Colonic mucosa (tissue), 4 donors: Measurements from ENCODE around the gene ARFGAP1. TPM values are rescaled to one million over a fixed set of nuclear protein-coding genes. Genes with fewer than 3 reads are reported as not detected.

ENCODE experiments used
- DNase-seq: peaks from one replicate; pipeline ENCODE4 v3.0.0-alpha.2; 2020
- H3K27ac ChIP-seq: fragments of 200-600 bp; one replicate; pipeline ENCODE4 v1.8.0; 2021
- H3K27me3 ChIP-seq: fragments of 200-600 bp; one replicate; pipeline ENCODE4 v1.8.0; 2021
- H3K36me3 ChIP-seq: fragments of 200-600 bp; one replicate; pipeline ENCODE4 v1.8.0; 2021
- H3K4me1 ChIP-seq: fragments of 200-600 bp; one replicate; pipeline ENCODE4 v1.8.0; 2021; ENCODE audit warnings: mild to moderate bottlenecking
- H3K4me3 ChIP-seq: fragments of 200-600 bp; one replicate; pipeline ENCODE4 v1.8.0; 2021
- H3K9ac ChIP-seq, 2 donors: one replicate each; pipeline ENCODE4 v1.7.0; 2013; ENCODE audit warnings: control low read depth in 2 of 2, low read depth in 2 of 2, low read length in 2 of 2
- H3K9me3 ChIP-seq: fragments of 200-600 bp; one replicate; pipeline ENCODE4 v1.8.0; 2021
- CTCF ChIP-seq: fragments of 200-600 bp; IDR thresholded peaks from one replicate; pipeline ENCODE4 v1.8.0; 2022; ENCODE audit warnings: antibody characterized with exemption, mild to moderate bottlenecking
- intact Hi-C: fragments of 100-400 bp; cut with DNase I; formaldehyde crosslinking; loops from one replicate; pipeline ENCODE4 v1.14.1; 2022
- microRNA-seq: library from miRNA; unstranded; fragments of <30 nt; microRNA quantifications from one replicate; pipeline ENCODE4, GENCODE V29; 2019
- total RNA-seq, 2 donors: library from RNA; stranded (reverse); fragmentation: NEBNext Ultra II Directional in 1 of 2; extraction: Animal tissue kit (Norgen Biotek cat#: 25700) in 1 of 2; gene quantifications; one replicate each; pipeline ENCODE4 v1.2.1, GENCODE V29; 2021
- donor health status: healthy.
- donor health status: DM: no; HTN: no; CAD: no.
- donor health status: DM: no; HTN: no; CAD: no.

The ARFGAP1 gene
- total RNA-seq, 2 donors from 2014 or later, result 66.9 to 109 TPM

GRCh38 chr20:63336232-63336752 lies 63.7 kb downstream of the ARFGAP1 start:
- no peak for DNase-seq

GRCh38 chr20:63337786-63338420 lies 65.3 kb downstream of the ARFGAP1 start:
- intact Hi-C loops, result no loop called here
- Histone ChIP-seq H3K4me3 (no peak overlapping the region), H3K4me1 (no peaks in the 10 kb centered on the region), H3K27ac (no peak overlapping the region), H3K27me3 (no peaks in the 10 kb centered on the region), H3K9me3 (no peaks in the 10 kb centered on the region), H3K36me3 (no peaks in the 10 kb centered on the region), H3K9ac (no peak overlapping the region)
- no peak for TF ChIP-seq CTCF
- no peak for DNase-seq

More at GRCh38 chr20:63336232-63336752, 63.7 kb downstream of the ARFGAP1 start:
- Histone ChIP-seq H3K36me3 (no peaks in the 10 kb centered on the region), H3K27me3 (no peaks in the 10 kb centered on the region), H3K9ac (no peak overlapping the region), H3K4me3 (no peak overlapping the region), H3K4me1 (no peaks in the 10 kb centered on the region), H3K27ac (no peak overlapping the region), H3K9me3 (no peaks in the 10 kb centered on the region)
- no peak for TF ChIP-seq CTCF
- intact Hi-C loops, result no loop called here

Small RNAs within 50 kb of the gene (microRNA-seq; reads per million reads assigned to microRNA genes)
- gene MIR3196, result not detected
- gene MIR4326, result not detected

Other genes with a start within 250 kb of the ARFGAP1 start
- 10 to 100 TPM; 35.4 to 38.7 TPM for gene YTHDF1, start 56.7 kb upstream of the ARFGAP1 start, total RNA-seq
- not detected for gene BIRC7, start 36.9 kb upstream of the ARFGAP1 start, total RNA-seq
- gene NKAIN4, start 18.4 kb upstream of the ARFGAP1 start, total RNA-seq, result under 1 TPM in 1 of 2 donors, not detected in 1; 0.29 TPM
- not detected for gene COL20A1, start 20.4 kb downstream of the ARFGAP1 start, total RNA-seq
- gene CHRNA4, start 88.5 kb downstream of the ARFGAP1 start, total RNA-seq, result under 1 TPM in 1 of 2 donors, not detected in 1; 0.05 TPM
- gene KCNQ2, start 199.8 kb downstream of the ARFGAP1 start, total RNA-seq, result under 1 TPM; 0.19 to 0.27 TPM
- gene EEF1A2, start 226.3 kb downstream of the ARFGAP1 start, total RNA-seq, result 1 to 10 TPM; 1.5 to 3.2 TPM
- gene PPDPF, start 248.0 kb downstream of the ARFGAP1 start, total RNA-seq, result 100 to 1,000 TPM; 561 to 634 TPM